Upper lobe of left lung (tissue), 4 donors: ENCODE results near the gene ESYT1.

Experiments used
- EP300 ChIP-seq, 4 donors: sonication (generic); formaldehyde crosslinking; IDR thresholded peaks; one replicate each; pipeline ENCODE4 v1.5.1; 2017; ENCODE audit warnings: antibody characterized with exemption in 4 of 4, control low read depth in 2 of 4
- TF ChIP-seq, protein P1 (sequence below), 6 experiments: fragments of 450-650 bp in 4 of 6; fragments of 200-600 bp in 2 of 6; sonication (generic) in 2 of 6; IDR thresholded peaks; one replicate each; pipeline ENCODE4 v1.5.1; 2016 to 2019; ENCODE audit warnings: antibody characterized with exemption in 6 of 6

DNA sequence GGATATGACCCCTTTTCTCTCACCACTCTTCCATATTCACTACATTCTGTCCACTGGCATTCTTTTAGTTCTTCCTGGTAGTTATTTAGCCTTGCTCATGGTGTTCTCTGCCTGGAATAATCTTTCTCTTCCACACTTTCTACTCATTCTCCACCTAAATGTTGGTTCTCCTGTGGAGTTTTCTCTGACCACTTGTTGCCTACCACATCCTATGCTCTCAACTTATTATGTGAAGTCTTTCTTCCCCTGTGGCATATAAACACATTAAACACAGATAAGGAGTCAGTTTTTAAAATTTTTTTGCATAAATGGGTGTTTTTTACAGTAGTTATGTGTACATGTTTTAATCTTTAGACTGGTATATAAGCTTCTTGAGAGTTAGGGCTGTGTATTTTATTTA, 64.5 kb downstream of the ESYT1 start:
- TF ChIP-seq EP300 (IDR thresholded peaks at IDR 0.05): no peak
- TF ChIP-seq, protein P1, sequence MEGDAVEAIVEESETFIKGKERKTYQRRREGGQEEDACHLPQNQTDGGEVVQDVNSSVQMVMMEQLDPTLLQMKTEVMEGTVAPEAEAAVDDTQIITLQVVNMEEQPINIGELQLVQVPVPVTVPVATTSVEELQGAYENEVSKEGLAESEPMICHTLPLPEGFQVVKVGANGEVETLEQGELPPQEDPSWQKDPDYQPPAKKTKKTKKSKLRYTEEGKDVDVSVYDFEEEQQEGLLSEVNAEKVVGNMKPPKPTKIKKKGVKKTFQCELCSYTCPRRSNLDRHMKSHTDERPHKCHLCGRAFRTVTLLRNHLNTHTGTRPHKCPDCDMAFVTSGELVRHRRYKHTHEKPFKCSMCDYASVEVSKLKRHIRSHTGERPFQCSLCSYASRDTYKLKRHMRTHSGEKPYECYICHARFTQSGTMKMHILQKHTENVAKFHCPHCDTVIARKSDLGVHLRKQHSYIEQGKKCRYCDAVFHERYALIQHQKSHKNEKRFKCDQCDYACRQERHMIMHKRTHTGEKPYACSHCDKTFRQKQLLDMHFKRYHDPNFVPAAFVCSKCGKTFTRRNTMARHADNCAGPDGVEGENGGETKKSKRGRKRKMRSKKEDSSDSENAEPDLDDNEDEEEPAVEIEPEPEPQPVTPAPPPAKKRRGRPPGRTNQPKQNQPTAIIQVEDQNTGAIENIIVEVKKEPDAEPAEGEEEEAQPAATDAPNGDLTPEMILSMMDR (IDR thresholded peaks at IDR 0.05): no peak
